HEK293T (cell line): Measurements from ENCODE around the gene GNPTG.

ENCODE experiments used
- ARNT ChIP-seq: fragments of 450-650 bp; IDR thresholded peaks from 2 replicates; pipeline ENCODE4 v1.6.1; 2017; ENCODE audit warnings: mild to moderate bottlenecking
- BHLHE40 ChIP-seq: fragments of 450-650 bp; IDR thresholded peaks from 2 replicates; pipeline ENCODE4 v1.6.1; 2016; ENCODE audit warnings: mild to moderate bottlenecking, moderate library complexity, borderline replicate concordance
- ELF4 ChIP-seq: fragments of 450-650 bp; IDR thresholded peaks from 2 replicates; pipeline ENCODE4 v1.6.1; 2017; ENCODE audit warnings: antibody characterized with exemption
- FOXA1 ChIP-seq: fragments of 450-650 bp; IDR thresholded peaks from 2 replicates; pipeline ENCODE4 v1.6.1; 2016; ENCODE audit warnings: mild to moderate bottlenecking
- FOXK2 ChIP-seq: fragments of 450-650 bp; IDR thresholded peaks from 2 replicates; pipeline ENCODE4 v1.6.1; 2016; ENCODE audit warnings: mild to moderate bottlenecking
- FOXM1 ChIP-seq: fragments of 450-650 bp; IDR thresholded peaks from 2 replicates; pipeline ENCODE4 v1.6.1; 2017; ENCODE audit warnings: mild to moderate bottlenecking, borderline replicate concordance
- HDGF ChIP-seq: fragments of 450-650 bp; IDR thresholded peaks from 2 replicates; pipeline ENCODE4 v1.6.1; 2017; ENCODE audit warnings: antibody characterized with exemption, borderline replicate concordance
- L3MBTL2 ChIP-seq: fragments of 450-650 bp; conservative IDR thresholded peaks from 2 replicates; pipeline ENCODE4 v1.6.1; 2016; ENCODE audit warnings: mild to moderate bottlenecking
- PKNOX1 ChIP-seq: fragments of 450-650 bp; IDR thresholded peaks from 2 replicates; pipeline ENCODE4 v1.6.1; 2016
- SP1 ChIP-seq: fragments of 450-650 bp; IDR thresholded peaks from 2 replicates; pipeline ENCODE4 v1.6.1; 2017
- SUZ12 ChIP-seq: fragments of 450-650 bp; IDR thresholded peaks from 2 replicates; pipeline ENCODE4 v1.6.1; 2016; ENCODE audit warnings: mild to moderate bottlenecking
- TARDBP ChIP-seq: fragments of 450-650 bp; IDR thresholded peaks from 2 replicates; pipeline ENCODE4 v1.6.1; 2016
- ZNF384 ChIP-seq: fragments of 450-650 bp; IDR thresholded peaks from 2 replicates; pipeline ENCODE4 v1.6.1; 2016

GRCh38 chr16:1330931-1331711 is 20.6 kb upstream of the GNPTG start:
- TF ChIP-seq TARDBP (no peak), FOXK2 (no peak), FOXA1 (no peak), ZNF384 (no peak), HDGF (no peak), PKNOX1 (no peak), L3MBTL2 (no peak), BHLHE40 (no peak), SP1 (no peak), SUZ12 (no peak), FOXM1 (no peak), ARNT (no peak), ELF4 (no peak)
